Measurements from ENCODE around the gene KCTD13.
A peak's percentile ranks its signal among the peaks of the same experiment; 100 is the strongest.

KCTD13 gene

GRCh38 chr16:29973384-29974246, 47.6 kb upstream of the KCTD13 start, which contains the start of gene TAOK2:
Gene TAOK2 (plus strand): TSS chr16:29973868. CDS start chr16:29977773, 3,905 bp downstream.
- ATAC-seq (ENCODE audit: insufficient read depth, low read depth) (peak; percentile 94), DNase-seq (peak; percentile 100)
- Histone ChIP-seq H3K4me3 (ENCODE audit: low read depth in 1 of 2, low read length in 2 of 2) (peak within 1 kb of the TSS; percentile 80 to 92), H3K4me1 (ENCODE audit: insufficient read depth, low read length) (peaks cover 45% of the 10 kb centered on the region), H3K27ac (ENCODE audit: low read length) (peak within 1 kb of the TSS; percentile 88), H3K27me3 (ENCODE audit: insufficient read depth, low read length, poor library complexity) (no peaks in the 10 kb centered on the region), H3K9me3 (ENCODE audit: insufficient read depth, low read length, severe bottlenecking) (no peaks in the 10 kb centered on the region), H3K9ac (ENCODE audit: low read depth, low read length) (peak within 1 kb of the TSS; percentile 90), H3K36me3 (ENCODE audit: insufficient read depth, low read length) (peaks cover 43% of the 10 kb centered on the region), H3K4me2 (ENCODE audit: insufficient read depth, low read length) (peak within 1 kb of the TSS; percentile 79), H3K79me2 (ENCODE audit: insufficient read depth, low read length) (peaks cover 49% of the 10 kb centered on the region), H2AFZ (ENCODE audit: low read depth, low read length) (peak within 1 kb of the TSS; percentile 97), H4K20me1 (ENCODE audit: insufficient read depth, low read length) (peaks cover 42% of the 10 kb centered on the region)
- TF ChIP-seq CTCF (IDR thresholded peaks at IDR 0.05; ENCODE audit: borderline replicate concordance, extremely low read depth, low read length, poor library complexity, severe bottlenecking) (no peak), EZH2 (IDR thresholded peaks at IDR 0.05; ENCODE audit: borderline replicate concordance, low read depth, low read length, severe bottlenecking) (no peak)

- Histone ChIP-seq H3K4me3 (ENCODE audit: low read depth in 1 of 2, low read length in 2 of 2) (peak overlapping the region in 1 of 2 experiments; percentile 92; a peak in 1 of 4 replicates), H3K4me1 (ENCODE audit: insufficient read depth, low read length) (peaks cover 45% of the 10 kb centered on the region), H3K79me2 (ENCODE audit: insufficient read depth, low read length) (peaks cover 43% of the 10 kb centered on the region), H4K20me1 (ENCODE audit: insufficient read depth, low read length) (peaks cover 37% of the 10 kb centered on the region), H2AFZ (ENCODE audit: low read depth, low read length) (peak overlapping the region; percentile 79), H3K36me3 (ENCODE audit: insufficient read depth, low read length) (peaks cover 43% of the 10 kb centered on the region), H3K9me3 (ENCODE audit: insufficient read depth, low read length, severe bottlenecking) (no peaks in the 10 kb centered on the region), H3K4me2 (ENCODE audit: insufficient read depth, low read length) (peak overlapping the region; percentile 79), H3K27me3 (ENCODE audit: insufficient read depth, low read length, poor library complexity) (no peaks in the 10 kb centered on the region), H3K9ac (ENCODE audit: low read depth, low read length) (peak overlapping the region; percentile 90), H3K27ac (ENCODE audit: low read length) (peak overlapping the region; percentile 88)
- ATAC-seq (ENCODE audit: insufficient read depth, low read depth) (no peak), DNase-seq (no peak)
- TF ChIP-seq EZH2 (IDR thresholded peaks at IDR 0.05; ENCODE audit: borderline replicate concordance, low read depth, low read length, severe bottlenecking) (no peak), CTCF (IDR thresholded peaks at IDR 0.05; ENCODE audit: borderline replicate concordance, extremely low read depth, low read length, poor library complexity, severe bottlenecking) (no peak)
These were observed 47.0 kb upstream of the KCTD13 start for GRCh38 chr16:29972992-29973383.

- H3K36me3 ChIP-seq (ENCODE audit: insufficient read depth, low read length), result peaks cover 41% of the 10 kb centered on the region
- peaks cover 38% of the 10 kb centered on the region for H3K79me2 ChIP-seq (ENCODE audit: insufficient read depth, low read length)
- peak overlapping the region; percentile 90; the same call in 1 of the 2 replicates for H3K9ac ChIP-seq (ENCODE audit: low read depth, low read length)
- peaks cover 32% of the 10 kb centered on the region for H4K20me1 ChIP-seq (ENCODE audit: insufficient read depth, low read length)
- peaks cover 44% of the 10 kb centered on the region for H3K4me1 ChIP-seq (ENCODE audit: insufficient read depth, low read length)
- TF ChIP-seq EZH2 (IDR thresholded peaks at IDR 0.05; ENCODE audit: borderline replicate concordance, low read depth, low read length, severe bottlenecking) (no peak), CTCF (IDR thresholded peaks at IDR 0.05; ENCODE audit: borderline replicate concordance, extremely low read depth, low read length, poor library complexity, severe bottlenecking) (no peak)
- H3K4me2 ChIP-seq (ENCODE audit: insufficient read depth, low read length), result no peak overlapping the region
- peak overlapping the region; percentile 88 for H3K27ac ChIP-seq (ENCODE audit: low read length)
- ATAC-seq (ENCODE audit: insufficient read depth, low read depth) (no peak), DNase-seq (no peak)
- H3K4me3 ChIP-seq (ENCODE audit: low read depth in 1 of 2, low read length in 2 of 2), result no peak overlapping the region
- peak overlapping the region; percentile 79 for H2AFZ ChIP-seq (ENCODE audit: low read depth, low read length)
- H3K9me3 ChIP-seq (ENCODE audit: insufficient read depth, low read length, severe bottlenecking), result no peaks in the 10 kb centered on the region
- H3K27me3 ChIP-seq (ENCODE audit: insufficient read depth, low read length, poor library complexity), result no peaks in the 10 kb centered on the region
These were observed 46.5 kb upstream of the KCTD13 start for GRCh38 chr16:29972500-29972899.

Measured in DND-41 (cell line).